NCI-H526 treated with DMSO at 0.1 percent for 48 hours (cell line): ENCODE results near the gene FZR1.
"Not testable (repeated sequence)": the region's sequence is repeated elsewhere in the genome, so short reads cannot be mapped to it uniquely, and the experiment has no call there.

Experiments used
- DNase-seq: peaks from one replicate; lab custom pipeline; 2025; lab: John Stamatoyannopoulos, UW

FZR1 gene

GRCh38 chr19:3573858-3574637 lies 67.9 kb downstream of the FZR1 start:
- peak; percentile 62 for DNase-seq

- no peak for DNase-seq
Measured at GRCh38 chr19:3575260-3575741, 69.2 kb downstream of the FZR1 start.

GRCh38 chr19:3575949-3576673 lies 70.0 kb downstream of the FZR1 start:
- no peak for DNase-seq

- no peak for DNase-seq
Measured at GRCh38 chr19:3576696-3577443, 70.8 kb downstream of the FZR1 start.

GRCh38 chr19:3577723-3578344 lies 71.7 kb downstream of the FZR1 start:
- no peak for DNase-seq

GRCh38 chr19:3578390-3578789 lies 72.3 kb downstream of the FZR1 start:
- DNase-seq: no peak

GRCh38 chr19:3580156-3580934 lies 74.2 kb downstream of the FZR1 start:
- DNase-seq: no peak

- DNase-seq: not testable (repeated sequence)
Measured at GRCh38 chr19:3581792-3582191, 75.7 kb downstream of the FZR1 start.

GRCh38 chr19:3584036-3584802 lies 78.1 kb downstream of the FZR1 start:
- DNase-seq: not testable (repeated sequence)

GRCh38 chr19:3585301-3586126 lies 79.4 kb downstream of the FZR1 start, which contains the start of gene GIPC3:
Gene GIPC3 (plus strand): TSS chr19:3585478. CDS start chr19:3585598, 120 bp downstream.
- no peak for DNase-seq

GRCh38 chr19:3586127-3586626 lies 80.1 kb downstream of the FZR1 start:
- DNase-seq: no peak

- DNase-seq: no peak
Measured at GRCh38 chr19:3586707-3587346, 80.7 kb downstream of the FZR1 start.
